GM23338 (cell line): ENCODE data around the gene ZFP92. TPM values are rescaled to one million over a fixed set of nuclear protein-coding genes. Genes with fewer than 3 reads are reported as not detected.

Source experiments
- ATAC-seq: fragments of 200-7000 bp; cut with Tn5 transposase; 3 replicates; pipeline ENCODE4 v1.9.1; 2020
- DNase-seq: peaks from one replicate; pipeline ENCODE4 v3.0.0-alpha.2; 2015; ENCODE audit warnings: low spot score
- H2AFZ ChIP-seq: fragments of 200-600 bp; sonication (generic); 2 replicates; pipeline ENCODE4 v1.8.0; 2016; ENCODE audit warnings: antibody characterized with exemption, mild to moderate bottlenecking, moderate library complexity
- H3F3A ChIP-seq: fragments of 200-600 bp; sonication (generic); replicated peaks from 2 replicates; pipeline ENCODE4 v1.8.0; 2017; ENCODE audit warnings: antibody characterized with exemption, mixed run types, low read depth
- H3K27ac ChIP-seq: fragments of 200-600 bp; sonication (generic); 2 replicates; pipeline ENCODE4 v1.6.1; 2016; ENCODE audit warnings: low read depth
- H3K27me3 ChIP-seq: fragments of 200-600 bp; sonication (generic); 2 replicates; pipeline ENCODE4 v1.8.0; 2016; ENCODE audit warnings: mild to moderate bottlenecking, mixed run types, moderate library complexity; ENCODE audit not compliant: insufficient read depth
- H3K36me3 ChIP-seq: fragments of 200-600 bp; sonication (generic); 2 replicates; pipeline ENCODE4 v1.8.0; 2016; ENCODE audit warnings: mild to moderate bottlenecking; ENCODE audit not compliant: insufficient read depth
- H3K4me1 ChIP-seq: fragments of 200-600 bp; sonication (generic); 2 replicates; pipeline ENCODE4 v1.8.0; 2016; ENCODE audit warnings: mild to moderate bottlenecking, moderate library complexity; ENCODE audit not compliant: insufficient read depth
- H3K4me2 ChIP-seq: fragments of 200-600 bp; sonication (generic); 2 replicates; pipeline ENCODE4 v1.7.1; 2017; ENCODE audit warnings: mixed run types
- H3K4me3 ChIP-seq: fragments of 200-600 bp; sonication (generic); 2 replicates; pipeline ENCODE4 v1.6.1; 2016; ENCODE audit warnings: mixed run types
- H3K79me2 ChIP-seq: fragments of 200-600 bp; sonication (generic); replicated peaks from 2 replicates; pipeline ENCODE4 v1.8.0; 2017; ENCODE audit warnings: mild to moderate bottlenecking; ENCODE audit not compliant: insufficient read depth
- H3K9me2 ChIP-seq: fragments of 200-600 bp; sonication (generic); 2 replicates; pipeline ENCODE4 v1.8.0; 2017; ENCODE audit not compliant: insufficient read depth
- H4K20me1 ChIP-seq: fragments of 200-600 bp; sonication (generic); replicated peaks from 2 replicates; pipeline ENCODE4 v1.8.0; 2017; ENCODE audit warnings: mild to moderate bottlenecking; ENCODE audit not compliant: insufficient read depth
- H3K27ac Mint-ChIP-seq: 2 replicates; pipeline ENCODE4 v1.8.0; 2020; ENCODE audit warnings: inconsistent platforms, mild to moderate bottlenecking, moderate library complexity, mixed read lengths
- H3K27me3 Mint-ChIP-seq: 3 replicates; pipeline ENCODE4 v1.8.0; 2022; ENCODE audit warnings: low read depth, mild to moderate bottlenecking, moderate library complexity, mixed read lengths, inconsistent platforms; ENCODE audit not compliant: insufficient read depth, poor library complexity
- H3K36me3 Mint-ChIP-seq: 3 replicates; pipeline ENCODE4 v1.8.0; 2021; ENCODE audit warnings: low read depth, mild to moderate bottlenecking, inconsistent platforms, moderate library complexity, mixed read lengths
- H3K4me1 Mint-ChIP-seq: 3 replicates; pipeline ENCODE4 v1.8.0; 2020; ENCODE audit warnings: mild to moderate bottlenecking, inconsistent platforms, mixed read lengths
- H3K4me3 Mint-ChIP-seq: 3 replicates; pipeline ENCODE4 v1.8.0; 2021; ENCODE audit warnings: moderate library complexity, mild to moderate bottlenecking, inconsistent platforms, mixed read lengths
- H3K9me3 Mint-ChIP-seq: 3 replicates; pipeline ENCODE4 v1.8.0; 2020; ENCODE audit warnings: moderate library complexity, mild to moderate bottlenecking, inconsistent platforms, mixed read lengths
- CREB1 ChIP-seq: fragments of 250-450 bp; sonication (Bioruptor Pico); IDR thresholded peaks from 2 replicates; pipeline ENCODE4 v1.5.0; 2020; ENCODE audit warnings: low read depth, mild to moderate bottlenecking, moderate library complexity
- EZH2 ChIP-seq: fragments of 200-600 bp; sonication (generic); IDR thresholded peaks from one replicate; pipeline ENCODE4 v1.8.0; 2017; ENCODE audit warnings: antibody characterized with exemption, mild to moderate bottlenecking, low read depth; ENCODE audit not compliant: unreplicated experiment
- EZH2phosphoT487 ChIP-seq: fragments of 200-600 bp; sonication (generic); IDR thresholded peaks from one replicate; pipeline ENCODE4 v1.8.1; 2018; ENCODE audit warnings: antibody characterized with exemption; ENCODE audit not compliant: unreplicated experiment
- JUNB ChIP-seq: IDR thresholded peaks from one replicate; pipeline ENCODE4 v1.6.1; 2016; ENCODE audit warnings: antibody characterized with exemption; ENCODE audit not compliant: unreplicated experiment
- NANOG ChIP-seq: IDR thresholded peaks from 2 replicates; pipeline ENCODE4 v1.6.1; 2016; ENCODE audit warnings: antibody characterized with exemption, borderline replicate concordance
- POLR2AphosphoS5 ChIP-seq: IDR thresholded peaks from 2 replicates; pipeline ENCODE4 v1.6.1; 2016; ENCODE audit warnings: antibody characterized with exemption, low read depth
- STAT1 ChIP-seq: IDR thresholded peaks from one replicate; pipeline ENCODE4 v1.6.1; 2016; ENCODE audit warnings: antibody characterized with exemption; ENCODE audit not compliant: unreplicated experiment
- ZNF114 ChIP-seq: fragments of 250-450 bp; sonication (Bioruptor Pico); IDR thresholded peaks from 2 replicates; pipeline ENCODE4 v1.5.0; 2020; ENCODE audit warnings: mild to moderate bottlenecking, moderate library complexity
- ZNF331 ChIP-seq: fragments of 250-450 bp; sonication (Bioruptor Pico); IDR thresholded peaks from 2 replicates; pipeline ENCODE4 v1.5.0; 2020; ENCODE audit warnings: low read depth, mild to moderate bottlenecking, moderate library complexity
- polyA plus RNA-seq: library from polyadenylated mRNA; unstranded; fragments of >200 nt; fragmentation: Nextera tagmentation; extraction: Ambion mirVana; gene quantifications from 2 replicates; pipeline ENCODE4 v1.2.1, GENCODE V29; 2016
- total RNA-seq: library from RNA; depleted of rRNA; stranded (reverse); fragments of >200 nt; shearing (Covaris generic); gene quantifications from 2 replicates; pipeline ENCODE4 v1.2.3, GENCODE V29; 2014
- TF ChIP-seq, protein P1 (sequence below): IDR thresholded peaks from 2 replicates; pipeline ENCODE4 v1.6.1; 2016; ENCODE audit warnings: antibody characterized with exemption
- TF ChIP-seq, protein P2 (sequence below): IDR thresholded peaks from one replicate; pipeline ENCODE4 v1.6.1; 2018; ENCODE audit warnings: antibody characterized with exemption; ENCODE audit not compliant: unreplicated experiment
- TF ChIP-seq, protein P3 (sequence below), 2 experiments: fragments of 200-600 bp in 1 of 2; sonication (generic) in 1 of 2; conservative IDR thresholded peaks; 2 replicates each; pipeline versions ENCODE4 v1.5.1 to v1.6.1; 2016 to 2017; ENCODE audit warnings: antibody characterized with exemption in 2 of 2, low read depth in 2 of 2, mild to moderate bottlenecking in 2 of 2, moderate library complexity in 1 of 2
- TF ChIP-seq, protein P4 (sequence below): fragments of 250-450 bp; sonication (Bioruptor Pico); IDR thresholded peaks from 2 replicates; pipeline ENCODE4 v1.5.0; 2020; ENCODE audit warnings: mild to moderate bottlenecking, moderate library complexity

ZFP92 gene
- total and polyA plus RNA-seq, 2 experiments from 2014 or later, result 0.05 to 0.52 TPM

DNA sequence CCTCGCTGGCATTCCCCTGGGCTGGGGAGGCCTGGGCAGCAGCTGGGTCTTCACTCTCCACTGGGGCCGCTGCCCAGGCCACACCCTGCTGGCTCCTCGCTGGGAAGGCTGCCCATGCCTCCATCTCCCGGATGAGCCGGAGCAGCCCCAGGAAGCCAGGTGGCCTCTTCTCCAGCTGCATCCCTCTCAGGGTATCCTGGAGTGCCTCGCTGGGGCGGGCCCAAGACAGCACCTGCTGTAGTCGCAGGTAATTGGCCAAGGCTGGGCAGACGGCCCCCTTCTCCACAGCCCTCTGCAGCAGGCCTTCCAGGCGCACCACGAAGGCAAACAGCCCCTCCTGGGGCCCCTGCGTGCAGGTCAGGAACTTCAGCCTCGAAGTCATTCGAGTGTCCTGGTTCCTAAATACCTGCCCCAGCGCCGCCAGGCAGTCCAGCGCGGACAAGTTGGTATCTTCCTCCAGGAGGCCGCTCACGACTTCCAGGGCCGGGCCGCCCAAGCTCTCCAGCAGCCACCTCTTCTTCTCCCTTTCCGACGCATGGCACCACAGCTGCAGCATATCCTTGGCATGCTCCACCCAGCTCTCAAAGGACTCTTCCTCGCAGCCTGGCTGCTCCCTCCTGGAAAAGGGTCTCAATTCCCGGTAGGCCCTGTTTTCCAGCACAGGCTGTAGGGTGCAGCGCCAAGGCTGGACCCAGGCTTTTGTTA lies 13.9 kb upstream of the ZFP92 start:
- TF ChIP-seq, protein P1, sequence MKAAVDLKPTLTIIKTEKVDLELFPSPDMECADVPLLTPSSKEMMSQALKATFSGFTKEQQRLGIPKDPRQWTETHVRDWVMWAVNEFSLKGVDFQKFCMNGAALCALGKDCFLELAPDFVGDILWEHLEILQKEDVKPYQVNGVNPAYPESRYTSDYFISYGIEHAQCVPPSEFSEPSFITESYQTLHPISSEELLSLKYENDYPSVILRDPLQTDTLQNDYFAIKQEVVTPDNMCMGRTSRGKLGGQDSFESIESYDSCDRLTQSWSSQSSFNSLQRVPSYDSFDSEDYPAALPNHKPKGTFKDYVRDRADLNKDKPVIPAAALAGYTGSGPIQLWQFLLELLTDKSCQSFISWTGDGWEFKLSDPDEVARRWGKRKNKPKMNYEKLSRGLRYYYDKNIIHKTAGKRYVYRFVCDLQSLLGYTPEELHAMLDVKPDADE, result no peak
- TF ChIP-seq CREB1 (CRISPR knock-in tag), result no peak
- TF ChIP-seq NANOG, result no peak
- TF ChIP-seq EZH2phosphoT487, result no peak
- TF ChIP-seq JUNB, result no peak
- no peak for TF ChIP-seq STAT1
- TF ChIP-seq, protein P2, sequence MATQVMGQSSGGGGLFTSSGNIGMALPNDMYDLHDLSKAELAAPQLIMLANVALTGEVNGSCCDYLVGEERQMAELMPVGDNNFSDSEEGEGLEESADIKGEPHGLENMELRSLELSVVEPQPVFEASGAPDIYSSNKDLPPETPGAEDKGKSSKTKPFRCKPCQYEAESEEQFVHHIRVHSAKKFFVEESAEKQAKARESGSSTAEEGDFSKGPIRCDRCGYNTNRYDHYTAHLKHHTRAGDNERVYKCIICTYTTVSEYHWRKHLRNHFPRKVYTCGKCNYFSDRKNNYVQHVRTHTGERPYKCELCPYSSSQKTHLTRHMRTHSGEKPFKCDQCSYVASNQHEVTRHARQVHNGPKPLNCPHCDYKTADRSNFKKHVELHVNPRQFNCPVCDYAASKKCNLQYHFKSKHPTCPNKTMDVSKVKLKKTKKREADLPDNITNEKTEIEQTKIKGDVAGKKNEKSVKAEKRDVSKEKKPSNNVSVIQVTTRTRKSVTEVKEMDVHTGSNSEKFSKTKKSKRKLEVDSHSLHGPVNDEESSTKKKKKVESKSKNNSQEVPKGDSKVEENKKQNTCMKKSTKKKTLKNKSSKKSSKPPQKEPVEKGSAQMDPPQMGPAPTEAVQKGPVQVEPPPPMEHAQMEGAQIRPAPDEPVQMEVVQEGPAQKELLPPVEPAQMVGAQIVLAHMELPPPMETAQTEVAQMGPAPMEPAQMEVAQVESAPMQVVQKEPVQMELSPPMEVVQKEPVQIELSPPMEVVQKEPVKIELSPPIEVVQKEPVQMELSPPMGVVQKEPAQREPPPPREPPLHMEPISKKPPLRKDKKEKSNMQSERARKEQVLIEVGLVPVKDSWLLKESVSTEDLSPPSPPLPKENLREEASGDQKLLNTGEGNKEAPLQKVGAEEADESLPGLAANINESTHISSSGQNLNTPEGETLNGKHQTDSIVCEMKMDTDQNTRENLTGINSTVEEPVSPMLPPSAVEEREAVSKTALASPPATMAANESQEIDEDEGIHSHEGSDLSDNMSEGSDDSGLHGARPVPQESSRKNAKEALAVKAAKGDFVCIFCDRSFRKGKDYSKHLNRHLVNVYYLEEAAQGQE, result no peak
- TF ChIP-seq EZH2, result no peak
- TF ChIP-seq POLR2AphosphoS5, result no peak
- no peak for TF ChIP-seq ZNF114 (CRISPR knock-in tag)
- TF ChIP-seq ZNF331, result no peak
- TF ChIP-seq, protein P3, sequence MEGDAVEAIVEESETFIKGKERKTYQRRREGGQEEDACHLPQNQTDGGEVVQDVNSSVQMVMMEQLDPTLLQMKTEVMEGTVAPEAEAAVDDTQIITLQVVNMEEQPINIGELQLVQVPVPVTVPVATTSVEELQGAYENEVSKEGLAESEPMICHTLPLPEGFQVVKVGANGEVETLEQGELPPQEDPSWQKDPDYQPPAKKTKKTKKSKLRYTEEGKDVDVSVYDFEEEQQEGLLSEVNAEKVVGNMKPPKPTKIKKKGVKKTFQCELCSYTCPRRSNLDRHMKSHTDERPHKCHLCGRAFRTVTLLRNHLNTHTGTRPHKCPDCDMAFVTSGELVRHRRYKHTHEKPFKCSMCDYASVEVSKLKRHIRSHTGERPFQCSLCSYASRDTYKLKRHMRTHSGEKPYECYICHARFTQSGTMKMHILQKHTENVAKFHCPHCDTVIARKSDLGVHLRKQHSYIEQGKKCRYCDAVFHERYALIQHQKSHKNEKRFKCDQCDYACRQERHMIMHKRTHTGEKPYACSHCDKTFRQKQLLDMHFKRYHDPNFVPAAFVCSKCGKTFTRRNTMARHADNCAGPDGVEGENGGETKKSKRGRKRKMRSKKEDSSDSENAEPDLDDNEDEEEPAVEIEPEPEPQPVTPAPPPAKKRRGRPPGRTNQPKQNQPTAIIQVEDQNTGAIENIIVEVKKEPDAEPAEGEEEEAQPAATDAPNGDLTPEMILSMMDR (conservative IDR thresholded peaks at IDR 0.05; ENCODE audit: low read depth in 2 of 2), result no peak
- TF ChIP-seq, protein P4, sequence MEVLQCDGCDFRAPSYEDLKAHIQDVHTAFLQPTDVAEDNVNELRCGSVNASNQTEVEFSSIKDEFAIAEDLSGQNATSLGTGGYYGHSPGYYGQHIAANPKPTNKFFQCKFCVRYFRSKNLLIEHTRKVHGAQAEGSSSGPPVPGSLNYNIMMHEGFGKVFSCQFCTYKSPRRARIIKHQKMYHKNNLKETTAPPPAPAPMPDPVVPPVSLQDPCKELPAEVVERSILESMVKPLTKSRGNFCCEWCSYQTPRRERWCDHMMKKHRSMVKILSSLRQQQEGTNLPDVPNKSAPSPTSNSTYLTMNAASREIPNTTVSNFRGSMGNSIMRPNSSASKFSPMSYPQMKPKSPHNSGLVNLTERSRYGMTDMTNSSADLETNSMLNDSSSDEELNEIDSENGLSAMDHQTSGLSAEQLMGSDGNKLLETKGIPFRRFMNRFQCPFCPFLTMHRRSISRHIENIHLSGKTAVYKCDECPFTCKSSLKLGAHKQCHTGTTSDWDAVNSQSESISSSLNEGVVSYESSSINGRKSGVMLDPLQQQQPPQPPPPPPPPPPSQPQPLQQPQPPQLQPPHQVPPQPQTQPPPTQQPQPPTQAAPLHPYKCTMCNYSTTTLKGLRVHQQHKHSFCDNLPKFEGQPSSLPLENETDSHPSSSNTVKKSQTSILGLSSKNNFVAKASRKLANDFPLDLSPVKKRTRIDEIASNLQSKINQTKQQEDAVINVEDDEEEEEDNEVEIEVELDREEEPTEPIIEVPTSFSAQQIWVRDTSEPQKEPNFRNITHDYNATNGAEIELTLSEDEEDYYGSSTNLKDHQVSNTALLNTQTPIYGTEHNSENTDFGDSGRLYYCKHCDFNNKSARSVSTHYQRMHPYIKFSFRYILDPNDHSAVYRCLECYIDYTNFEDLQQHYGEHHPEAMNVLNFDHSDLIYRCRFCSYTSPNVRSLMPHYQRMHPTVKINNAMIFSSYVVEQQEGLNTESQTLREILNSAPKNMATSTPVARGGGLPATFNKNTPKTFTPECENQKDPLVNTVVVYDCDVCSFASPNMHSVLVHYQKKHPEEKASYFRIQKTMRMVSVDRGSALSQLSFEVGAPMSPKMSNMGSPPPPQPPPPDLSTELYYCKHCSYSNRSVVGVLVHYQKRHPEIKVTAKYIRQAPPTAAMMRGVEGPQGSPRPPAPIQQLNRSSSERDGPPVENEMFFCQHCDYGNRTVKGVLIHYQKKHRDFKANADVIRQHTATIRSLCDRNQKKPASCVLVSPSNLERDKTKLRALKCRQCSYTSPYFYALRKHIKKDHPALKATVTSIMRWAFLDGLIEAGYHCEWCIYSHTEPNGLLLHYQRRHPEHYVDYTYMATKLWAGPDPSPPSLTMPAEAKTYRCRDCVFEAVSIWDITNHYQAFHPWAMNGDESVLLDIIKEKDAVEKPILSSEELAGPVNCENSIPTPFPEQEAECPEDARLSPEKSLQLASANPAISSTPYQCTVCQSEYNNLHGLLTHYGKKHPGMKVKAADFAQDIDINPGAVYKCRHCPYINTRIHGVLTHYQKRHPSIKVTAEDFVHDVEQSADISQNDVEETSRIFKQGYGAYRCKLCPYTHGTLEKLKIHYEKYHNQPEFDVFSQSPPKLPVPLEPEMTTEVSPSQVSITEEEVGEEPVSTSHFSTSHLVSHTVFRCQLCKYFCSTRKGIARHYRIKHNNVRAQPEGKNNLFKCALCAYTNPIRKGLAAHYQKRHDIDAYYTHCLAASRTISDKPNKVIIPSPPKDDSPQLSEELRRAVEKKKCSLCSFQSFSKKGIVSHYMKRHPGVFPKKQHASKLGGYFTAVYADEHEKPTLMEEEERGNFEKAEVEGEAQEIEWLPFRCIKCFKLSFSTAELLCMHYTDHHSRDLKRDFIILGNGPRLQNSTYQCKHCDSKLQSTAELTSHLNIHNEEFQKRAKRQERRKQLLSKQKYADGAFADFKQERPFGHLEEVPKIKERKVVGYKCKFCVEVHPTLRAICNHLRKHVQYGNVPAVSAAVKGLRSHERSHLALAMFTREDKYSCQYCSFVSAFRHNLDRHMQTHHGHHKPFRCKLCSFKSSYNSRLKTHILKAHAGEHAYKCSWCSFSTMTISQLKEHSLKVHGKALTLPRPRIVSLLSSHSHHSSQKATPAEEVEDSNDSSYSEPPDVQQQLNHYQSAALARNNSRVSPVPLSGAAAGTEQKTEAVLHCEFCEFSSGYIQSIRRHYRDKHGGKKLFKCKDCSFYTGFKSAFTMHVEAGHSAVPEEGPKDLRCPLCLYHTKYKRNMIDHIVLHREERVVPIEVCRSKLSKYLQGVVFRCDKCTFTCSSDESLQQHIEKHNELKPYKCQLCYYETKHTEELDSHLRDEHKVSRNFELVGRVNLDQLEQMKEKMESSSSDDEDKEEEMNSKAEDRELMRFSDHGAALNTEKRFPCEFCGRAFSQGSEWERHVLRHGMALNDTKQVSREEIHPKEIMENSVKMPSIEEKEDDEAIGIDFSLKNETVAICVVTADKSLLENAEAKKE, result no peak
- no peak overlapping the region for H3K4me3 Mint-ChIP-seq
- Histone ChIP-seq H3K27me3 (no peaks in the 10 kb centered on the region), H3F3A (no peaks in the 10 kb centered on the region), H2AFZ (no peak overlapping the region), H3K4me1 (no peaks in the 10 kb centered on the region), H3K9me2 (no peaks in the 10 kb centered on the region), H3K79me2 (no peaks in the 10 kb centered on the region), H3K36me3 (no peaks in the 10 kb centered on the region), H4K20me1 (no peaks in the 10 kb centered on the region), H3K4me2 (no peak overlapping the region), H3K4me3 (no peak overlapping the region), H3K27ac (no peak overlapping the region)
- no peaks in the 10 kb centered on the region for H3K27me3 Mint-ChIP-seq
- ATAC-seq, result no peak
- no peaks in the 10 kb centered on the region; the same call in 1 of the 3 replicates for H3K9me3 Mint-ChIP-seq
- no peak for DNase-seq
- peaks cover 7% of the 10 kb centered on the region; the same call in 2 of the 3 replicates for H3K4me1 Mint-ChIP-seq
- H3K27ac Mint-ChIP-seq, result no peak overlapping the region
- no peaks in the 10 kb centered on the region for H3K36me3 Mint-ChIP-seq
